NCI-H2227 (cell line): ENCODE measurements around the gene FAM124A.

ENCODE experiments used
- DNase-seq: peaks from one replicate; lab custom pipeline; 2025; ENCODE audit not compliant: unreplicated experiment; lab: John Stamatoyannopoulos, UW

Gene FAM124A

GRCh38 chr13:51333421-51333820 is 111.2 kb downstream of the FAM124A start:
- no peak for DNase-seq

DNA sequence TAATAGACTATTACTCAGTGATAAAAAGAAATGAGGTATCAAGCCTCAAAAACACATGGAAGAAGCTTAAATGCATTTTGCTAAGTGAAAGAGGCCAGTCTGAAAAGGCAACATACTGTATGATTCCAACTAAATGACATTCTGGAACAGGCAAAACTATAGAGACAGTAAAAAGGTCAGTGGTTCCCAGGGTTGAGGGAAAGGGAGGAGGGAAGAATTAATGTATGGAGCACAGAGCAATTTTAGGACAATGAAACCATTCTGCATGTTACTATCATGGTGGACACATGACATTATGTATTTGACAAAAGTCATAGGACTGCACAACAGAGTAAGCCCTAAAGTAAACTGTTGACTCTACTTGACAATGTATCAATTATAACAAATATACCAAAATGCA is 111.6 kb downstream of the FAM124A start:
- DNase-seq = no peak
